ENCODE data around the gene GRID1. TPM values are rescaled to one million over a fixed set of nuclear protein-coding genes. Genes with fewer than 3 reads are reported as not detected.

GRID1 gene
- total RNA-seq, 1 experiment from 2014 or later: not detected

DNA sequence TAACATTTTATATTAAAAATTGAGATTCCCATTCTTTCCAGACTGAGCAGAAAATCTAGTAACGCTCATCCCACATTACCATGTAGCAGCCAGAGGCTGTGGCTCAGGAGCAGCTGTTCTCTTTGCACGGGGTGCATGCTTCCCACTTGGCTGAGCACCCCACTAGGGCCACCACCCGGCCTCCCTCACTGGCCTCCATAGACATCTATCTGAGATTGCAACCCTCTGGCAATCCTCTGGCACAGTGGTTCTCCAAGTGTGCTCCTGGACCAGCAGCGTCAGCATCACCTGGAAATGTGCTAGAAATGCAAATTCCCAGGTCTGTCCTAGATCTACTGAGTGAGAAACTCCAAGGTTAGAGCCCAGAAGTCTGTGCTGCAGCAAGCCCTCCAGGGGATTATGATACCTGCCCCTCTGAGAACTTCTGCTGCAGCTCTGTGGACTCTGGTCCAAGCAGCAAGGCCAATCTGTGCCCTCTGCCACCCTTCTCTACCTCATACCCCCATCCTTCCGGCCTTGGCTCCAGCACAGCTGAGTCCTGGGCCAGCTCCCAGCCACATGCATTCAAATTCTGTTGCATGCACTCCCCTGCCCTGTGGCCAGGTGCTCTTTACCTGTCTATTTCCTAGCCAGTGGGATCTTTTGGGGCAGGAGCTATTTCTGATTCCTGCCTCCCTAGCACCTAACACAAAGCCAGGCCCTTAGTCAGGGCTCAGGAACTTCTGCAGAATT lies 301.5 kb downstream of the GRID1 start:
- no peak overlapping the region for H2AFZ ChIP-seq (ENCODE audit: low read length)
- BruUV-seq (replicated peaks): no TSS peak
- intact Hi-C loops (cut with micrococcal nuclease): no loop called here
- POLR2A ChIA-PET (ENCODE audit: unreplicated experiment): no interaction called here
- no peak overlapping the region for H3K4me3 ChIP-seq (ENCODE audit: low read length)
- H3K4me1 ChIP-seq (ENCODE audit: insufficient read depth, low read length): no peaks in the 10 kb centered on the region
- no peak for TF ChIP-seq EZH2 (IDR thresholded peaks at IDR 0.05; ENCODE audit: low read length, unreplicated experiment)
- TF ChIP-seq EZH2phosphoT487 (IDR thresholded peaks at IDR 0.05; ENCODE audit: borderline replicate concordance, low read length): no peak
- TF ChIP-seq, protein P1, sequence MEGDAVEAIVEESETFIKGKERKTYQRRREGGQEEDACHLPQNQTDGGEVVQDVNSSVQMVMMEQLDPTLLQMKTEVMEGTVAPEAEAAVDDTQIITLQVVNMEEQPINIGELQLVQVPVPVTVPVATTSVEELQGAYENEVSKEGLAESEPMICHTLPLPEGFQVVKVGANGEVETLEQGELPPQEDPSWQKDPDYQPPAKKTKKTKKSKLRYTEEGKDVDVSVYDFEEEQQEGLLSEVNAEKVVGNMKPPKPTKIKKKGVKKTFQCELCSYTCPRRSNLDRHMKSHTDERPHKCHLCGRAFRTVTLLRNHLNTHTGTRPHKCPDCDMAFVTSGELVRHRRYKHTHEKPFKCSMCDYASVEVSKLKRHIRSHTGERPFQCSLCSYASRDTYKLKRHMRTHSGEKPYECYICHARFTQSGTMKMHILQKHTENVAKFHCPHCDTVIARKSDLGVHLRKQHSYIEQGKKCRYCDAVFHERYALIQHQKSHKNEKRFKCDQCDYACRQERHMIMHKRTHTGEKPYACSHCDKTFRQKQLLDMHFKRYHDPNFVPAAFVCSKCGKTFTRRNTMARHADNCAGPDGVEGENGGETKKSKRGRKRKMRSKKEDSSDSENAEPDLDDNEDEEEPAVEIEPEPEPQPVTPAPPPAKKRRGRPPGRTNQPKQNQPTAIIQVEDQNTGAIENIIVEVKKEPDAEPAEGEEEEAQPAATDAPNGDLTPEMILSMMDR (conservative IDR thresholded peaks at IDR 0.05; ENCODE audit: low read depth, low read length): no peak
- no peaks in the 10 kb centered on the region for H3K79me2 ChIP-seq (ENCODE audit: low read length)
- no peak overlapping the region for H3K4me2 ChIP-seq (ENCODE audit: low read length)
- no peaks in the 10 kb centered on the region for H3F3A ChIP-seq (ENCODE audit: low read length, unreplicated experiment)
- ATAC-seq (no peak), DNase-seq (no peak)
- H4K20me1 ChIP-seq (ENCODE audit: low read length): no peaks in the 10 kb centered on the region
- no peaks in the 10 kb centered on the region for H3K36me3 ChIP-seq (ENCODE audit: low read depth, low read length)
- H3K27ac ChIP-seq (ENCODE audit: low read length): no peak overlapping the region
- no peaks in the 10 kb centered on the region for H3K9me2 ChIP-seq (replicated peaks; ENCODE audit: low read length)
- no peaks in the 10 kb centered on the region for H3K27me3 ChIP-seq (ENCODE audit: low read length)
- H3K9ac ChIP-seq (ENCODE audit: low read length): no peak overlapping the region
- no peaks in the 10 kb centered on the region for H3K9me3 ChIP-seq (ENCODE audit: low read length)
- CTCF ChIA-PET: no interaction called here

- no peaks in the 10 kb centered on the region for H3F3A ChIP-seq (ENCODE audit: low read length, unreplicated experiment)
- H3K9me3 ChIP-seq (ENCODE audit: low read length): no peaks in the 10 kb centered on the region
- no peaks in the 10 kb centered on the region for H4K20me1 ChIP-seq (ENCODE audit: low read length)
- H3K4me1 ChIP-seq (ENCODE audit: insufficient read depth, low read length): no peaks in the 10 kb centered on the region
- POLR2A ChIA-PET (ENCODE audit: unreplicated experiment): no interaction called here
- no peaks in the 10 kb centered on the region for H3K9me2 ChIP-seq (replicated peaks; ENCODE audit: low read length)
- DNase-seq (no peak), ATAC-seq (no peak)
- no peak overlapping the region for H3K27ac ChIP-seq (ENCODE audit: low read length)
- H3K36me3 ChIP-seq (ENCODE audit: low read depth, low read length): no peaks in the 10 kb centered on the region
- no TSS peak for BruUV-seq (replicated peaks)
- no peaks in the 10 kb centered on the region for H3K79me2 ChIP-seq (ENCODE audit: low read length)
- TF ChIP-seq EZH2phosphoT487 (IDR thresholded peaks at IDR 0.05; ENCODE audit: borderline replicate concordance, low read length) (no peak), EZH2 (IDR thresholded peaks at IDR 0.05; ENCODE audit: low read length, unreplicated experiment) (no peak)
- TF ChIP-seq, protein P1 (conservative IDR thresholded peaks at IDR 0.05; ENCODE audit: low read depth, low read length): no peak
- H3K27me3 ChIP-seq (ENCODE audit: low read length): no peaks in the 10 kb centered on the region
- no peak overlapping the region for H2AFZ ChIP-seq (ENCODE audit: low read length)
- H3K4me3 ChIP-seq (ENCODE audit: low read length): no peak overlapping the region
- no peak overlapping the region for H3K4me2 ChIP-seq (ENCODE audit: low read length)
- no peak overlapping the region for H3K9ac ChIP-seq (ENCODE audit: low read length)
- intact Hi-C loops (cut with micrococcal nuclease): no loop called here
- CTCF ChIA-PET: no interaction called here
Measured at GRCh38 chr10:86064219-86064618, 302.4 kb downstream of the GRID1 start.

- ChIA-PET CTCF (no interaction called here), POLR2A (ENCODE audit: unreplicated experiment) (no interaction called here)
- H3K9me3 ChIP-seq (ENCODE audit: low read length): no peaks in the 10 kb centered on the region
- TF ChIP-seq EZH2 (IDR thresholded peaks at IDR 0.05; ENCODE audit: low read length, unreplicated experiment) (no peak), EZH2phosphoT487 (IDR thresholded peaks at IDR 0.05; ENCODE audit: borderline replicate concordance, low read length) (no peak)
- TF ChIP-seq, protein P1 (conservative IDR thresholded peaks at IDR 0.05; ENCODE audit: low read depth, low read length): no peak
- no peak overlapping the region for H3K27ac ChIP-seq (ENCODE audit: low read length)
- no peak overlapping the region for H3K9ac ChIP-seq (ENCODE audit: low read length)
- H3K4me3 ChIP-seq (ENCODE audit: low read length): no peak overlapping the region
- DNase-seq (no peak), ATAC-seq (no peak)
- no TSS peak for BruUV-seq (replicated peaks)
- H2AFZ ChIP-seq (ENCODE audit: low read length): no peak overlapping the region
- no peaks in the 10 kb centered on the region for H3F3A ChIP-seq (ENCODE audit: low read length, unreplicated experiment)
- H3K4me2 ChIP-seq (ENCODE audit: low read length): no peak overlapping the region
- intact Hi-C loops (cut with micrococcal nuclease): no loop called here
- no peaks in the 10 kb centered on the region for H4K20me1 ChIP-seq (ENCODE audit: low read length)
- no peaks in the 10 kb centered on the region for H3K4me1 ChIP-seq (ENCODE audit: insufficient read depth, low read length)
- H3K9me2 ChIP-seq (replicated peaks; ENCODE audit: low read length): no peaks in the 10 kb centered on the region
- no peaks in the 10 kb centered on the region for H3K36me3 ChIP-seq (ENCODE audit: low read depth, low read length)
- no peaks in the 10 kb centered on the region for H3K79me2 ChIP-seq (ENCODE audit: low read length)
- H3K27me3 ChIP-seq (ENCODE audit: low read length): no peaks in the 10 kb centered on the region
Measured at GRCh38 chr10:86063341-86063740, 303.3 kb downstream of the GRID1 start.

Measured in PC-3 (cell line).